CD4-positive, alpha-beta T cell treated with Interferon gamma for 1 hour (primary cell): ENCODE measurements around the gene NTN1.
A peak's percentile ranks its signal among the peaks of the same experiment; 100 is the strongest.

Experiments used
- DNase-seq: peaks from one replicate; pipeline ENCODE4 v3.0.0-alpha.2; 2020

NTN1 gene

GRCh38 chr17:9038380-9038779, 17.1 kb downstream of the NTN1 start:
- DNase-seq: no peak

DNA sequence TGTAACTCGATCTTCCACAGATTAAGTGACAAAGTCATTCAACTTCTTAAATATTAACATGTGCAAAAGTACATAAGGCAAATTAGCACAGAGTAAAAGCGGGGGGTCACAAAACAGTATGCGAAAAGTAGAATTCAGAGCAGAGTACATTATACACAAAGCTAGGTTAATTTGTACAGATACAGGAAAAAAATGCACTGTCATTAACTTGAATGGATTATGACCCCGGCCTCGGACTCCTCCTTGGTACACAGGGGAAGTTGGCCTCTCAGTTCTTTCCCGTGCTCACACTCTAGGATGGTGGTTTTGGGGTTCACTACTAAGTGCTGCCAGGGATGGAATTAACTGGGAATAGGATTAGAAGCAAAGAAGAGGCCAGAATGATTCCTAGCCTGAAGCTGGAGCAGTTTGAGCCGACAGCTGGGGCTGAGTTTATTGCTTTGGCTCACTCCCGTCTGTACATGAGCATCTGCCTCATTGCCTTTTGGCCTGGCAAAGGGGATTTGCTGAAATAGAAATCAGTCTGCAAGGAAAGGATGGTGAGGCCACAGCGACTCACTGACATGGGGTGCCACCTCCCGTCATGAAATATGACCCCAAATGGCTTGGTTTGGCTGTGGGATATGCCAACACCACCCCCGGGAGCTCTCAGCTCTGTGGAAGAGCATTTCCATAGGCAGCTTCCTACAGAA, 23.6 kb downstream of the NTN1 start:
- DNase-seq: no peak

- no peak for DNase-seq
These were observed 29.6 kb downstream of the NTN1 start for GRCh38 chr17:9050801-9051401.

DNA sequence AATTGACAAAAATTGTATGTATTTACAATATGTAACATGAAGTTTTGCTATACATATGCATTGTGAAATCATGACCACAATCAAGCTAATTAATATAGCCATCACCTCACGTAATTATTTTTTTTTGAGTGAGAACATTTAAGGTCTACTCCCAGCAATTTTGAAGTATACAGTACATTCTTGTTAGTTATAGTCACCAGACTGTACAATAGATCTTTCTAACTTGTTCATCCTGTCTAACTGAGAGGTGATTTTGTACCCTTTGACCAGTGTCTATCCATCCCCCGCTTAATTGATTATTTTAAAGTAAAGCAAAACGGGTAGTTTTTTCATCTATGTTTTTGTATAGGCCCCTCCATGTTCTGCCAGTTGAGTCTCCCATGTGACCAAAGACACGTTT, 30.3 kb downstream of the NTN1 start:
- no peak for DNase-seq

DNA sequence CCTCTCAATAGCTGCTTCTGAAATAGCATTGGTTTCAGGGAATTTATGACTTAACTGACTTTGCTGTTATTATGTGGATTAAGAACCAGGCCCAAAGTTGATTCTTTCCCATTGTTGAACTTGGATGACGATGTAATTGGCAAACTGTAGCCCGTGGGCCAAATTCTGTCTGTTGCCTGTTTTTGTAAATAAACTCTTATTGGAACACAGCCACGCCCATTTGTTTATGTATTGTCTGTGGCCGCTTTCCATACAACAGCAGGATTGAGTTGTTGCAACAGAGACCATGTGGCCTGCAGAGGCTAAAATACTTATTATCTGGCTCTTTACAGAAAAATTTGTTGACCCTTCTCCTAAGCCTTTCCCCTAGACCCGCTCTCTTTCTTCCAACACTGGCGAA, 31.6 kb downstream of the NTN1 start:
- DNase-seq: no peak

- DNase-seq: no peak
These were observed 32.1 kb downstream of the NTN1 start for GRCh38 chr17:9053406-9053805.

GRCh38 chr17:9054126-9054975, 33.0 kb downstream of the NTN1 start:
- DNase-seq: no peak

DNA sequence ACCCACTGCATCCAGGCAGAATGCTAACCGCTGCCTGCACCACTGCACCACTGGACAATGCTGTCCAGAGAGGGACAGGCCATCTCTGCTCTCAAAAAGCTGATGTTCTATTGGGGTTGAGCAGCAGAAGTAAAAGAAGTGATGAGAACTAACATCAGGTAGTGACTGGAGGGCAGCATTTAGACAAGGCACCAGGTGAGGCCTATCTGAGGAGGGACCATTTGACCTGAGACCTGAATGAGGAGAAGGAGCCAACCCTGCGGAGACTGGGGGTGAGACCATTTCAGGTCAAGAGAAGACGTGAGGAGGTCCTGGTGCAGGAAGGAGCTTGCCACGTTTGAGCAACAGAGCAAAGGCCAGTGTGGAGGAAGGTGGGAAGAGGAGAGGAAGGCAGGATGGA, 34.0 kb downstream of the NTN1 start:
- DNase-seq: no peak

DNA sequence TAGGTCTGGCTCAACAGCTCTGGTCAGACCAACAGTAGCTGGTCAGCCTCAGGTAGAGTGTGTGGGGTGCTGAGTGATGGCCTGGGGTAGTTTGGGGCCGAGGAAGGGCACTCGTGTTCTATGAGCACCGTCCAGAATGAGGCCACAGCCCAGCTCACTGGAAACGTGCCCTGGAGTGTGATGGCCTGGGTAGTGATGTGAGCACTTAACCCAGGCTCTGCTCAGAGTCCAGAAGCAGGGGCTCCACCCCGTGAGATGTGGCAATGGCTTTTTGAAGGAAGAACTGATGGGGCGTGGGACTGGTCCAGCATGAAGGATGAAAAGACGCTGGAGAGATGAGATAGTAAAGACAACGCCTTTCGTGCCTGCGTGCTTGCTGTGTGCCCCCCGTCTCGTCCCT, 35.3 kb downstream of the NTN1 start:
- no peak for DNase-seq

DNA sequence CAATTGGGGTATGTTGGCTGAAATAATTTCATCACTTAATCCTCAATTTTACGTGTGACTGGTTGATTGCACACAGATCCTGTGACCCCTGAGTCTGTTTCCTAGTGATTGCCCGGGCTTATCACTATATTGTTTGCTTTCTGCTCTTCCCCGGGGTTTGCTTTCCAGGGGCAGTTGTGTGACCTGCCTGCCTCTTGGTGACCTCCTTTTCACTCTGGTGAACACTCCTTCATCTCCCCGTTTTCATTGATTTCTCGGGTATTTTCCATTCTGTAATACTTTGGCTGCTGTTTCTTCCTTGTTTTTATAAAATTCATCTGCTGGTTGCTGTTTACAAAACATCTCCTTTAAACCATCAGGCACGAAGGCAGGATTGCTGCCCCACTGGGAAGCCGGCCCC, 36.0 kb downstream of the NTN1 start:
- no peak for DNase-seq

- DNase-seq: no peak
These were observed 41.1 kb downstream of the NTN1 start for GRCh38 chr17:9062399-9062902.

- DNase-seq: no peak
These were observed 43.1 kb downstream of the NTN1 start for GRCh38 chr17:9064311-9064834.

DNA sequence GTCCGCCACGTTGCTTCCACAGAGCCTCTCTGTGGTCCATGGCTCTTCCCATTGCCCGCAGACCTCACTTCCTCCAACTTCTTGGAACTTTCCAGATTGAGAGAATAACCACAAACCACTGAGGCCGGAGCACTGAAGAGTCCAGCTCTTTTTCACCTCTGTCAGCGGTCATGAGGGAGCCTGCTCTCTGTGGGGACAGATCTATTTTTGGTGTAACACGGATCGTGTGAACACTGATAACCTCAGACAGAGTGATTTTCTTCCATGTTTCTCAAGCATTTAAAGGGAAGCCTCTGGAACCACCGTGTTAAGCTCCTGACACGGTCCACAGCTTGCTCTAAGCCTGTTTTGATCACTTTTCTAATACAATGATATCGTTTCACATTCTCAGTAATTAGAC, 49.7 kb downstream of the NTN1 start:
- no peak for DNase-seq

GRCh38 chr17:9071811-9072498, 50.6 kb downstream of the NTN1 start:
- DNase-seq: no peak

DNA sequence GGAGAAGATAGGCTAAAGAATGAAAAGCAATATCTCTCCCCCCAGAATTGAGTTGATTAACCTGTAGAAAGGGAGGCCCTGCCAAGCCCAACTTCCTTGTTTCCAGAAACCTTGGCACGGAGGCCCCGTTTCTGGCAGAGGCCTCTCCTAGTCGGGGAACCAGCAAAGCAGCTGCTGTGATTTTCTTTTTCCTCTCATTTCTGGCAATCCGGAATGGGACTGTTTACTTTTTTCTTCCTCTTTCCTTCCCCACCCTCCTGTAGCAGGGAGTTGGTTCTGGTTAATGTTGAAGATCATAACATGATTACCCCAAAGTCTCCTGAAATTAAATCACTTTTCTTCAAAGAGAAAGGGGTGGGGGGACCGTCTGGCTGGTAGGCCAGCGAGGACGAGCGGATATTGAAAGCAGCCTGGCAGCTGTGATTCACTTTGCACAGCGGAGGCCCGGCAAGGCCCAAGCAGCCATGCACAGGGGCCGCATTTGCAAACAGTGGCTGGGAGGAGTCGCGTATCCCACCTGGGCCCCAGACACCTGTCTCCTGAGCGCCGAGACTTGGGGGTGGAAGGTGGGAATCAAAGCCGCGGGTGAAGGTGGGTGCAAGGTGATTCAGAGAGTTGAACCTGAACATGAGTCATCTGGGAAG, 51.5 kb downstream of the NTN1 start:
- no peak for DNase-seq

GRCh38 chr17:9074131-9074530, 52.8 kb downstream of the NTN1 start:
- DNase-seq: no peak

GRCh38 chr17:9079461-9080103, 58.3 kb downstream of the NTN1 start:
- peak; percentile 13 for DNase-seq

DNA sequence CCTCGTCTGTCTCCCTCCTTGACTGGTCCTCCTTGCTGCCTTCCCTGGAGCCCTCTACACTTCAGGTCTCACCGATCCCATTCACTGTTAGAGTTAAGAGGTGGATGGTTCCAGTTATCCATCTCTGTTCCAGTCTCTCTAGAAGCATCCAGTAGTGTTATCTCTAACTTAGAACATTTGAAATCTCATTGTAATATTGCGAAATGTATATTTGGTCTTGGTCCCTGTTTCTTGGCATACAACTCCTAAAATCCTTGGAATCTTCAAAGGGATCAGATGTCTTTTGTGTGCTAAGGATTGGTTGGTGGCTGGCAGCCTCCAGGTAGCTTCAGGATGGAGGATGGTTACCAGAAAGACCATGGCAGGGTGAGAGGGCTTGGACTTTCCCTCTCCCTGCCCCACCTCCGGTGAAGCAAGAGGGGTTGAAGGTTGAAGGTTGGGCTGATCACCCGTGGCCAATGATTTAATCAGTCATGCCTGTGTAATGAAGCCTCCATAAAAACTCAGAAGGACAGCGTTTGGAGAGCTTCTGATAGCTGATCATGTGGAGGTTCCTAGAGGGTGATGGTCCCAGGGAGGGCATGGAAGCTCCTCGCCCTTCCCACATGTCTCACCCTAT, 59.1 kb downstream of the NTN1 start:
- no peak for DNase-seq

DNA sequence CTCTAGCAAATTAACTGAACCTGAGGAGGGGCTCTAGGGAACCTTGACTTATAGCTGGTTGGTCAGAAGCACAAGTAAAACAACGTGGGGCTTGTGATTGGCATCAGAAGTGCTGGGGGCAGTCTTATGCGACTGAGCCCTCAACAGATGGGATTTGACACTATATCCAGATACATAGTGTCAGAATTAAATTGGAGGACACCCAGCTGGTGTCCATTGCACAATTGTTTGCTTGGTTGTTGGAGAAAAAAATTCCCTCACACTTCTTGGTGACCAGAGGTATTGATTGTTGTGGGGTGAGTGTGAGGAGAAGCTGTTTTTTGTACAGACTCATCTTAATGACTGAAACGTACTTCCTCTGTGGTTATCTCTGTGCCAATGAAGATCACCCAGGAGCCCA, 59.7 kb downstream of the NTN1 start:
- DNase-seq: no peak

DNA sequence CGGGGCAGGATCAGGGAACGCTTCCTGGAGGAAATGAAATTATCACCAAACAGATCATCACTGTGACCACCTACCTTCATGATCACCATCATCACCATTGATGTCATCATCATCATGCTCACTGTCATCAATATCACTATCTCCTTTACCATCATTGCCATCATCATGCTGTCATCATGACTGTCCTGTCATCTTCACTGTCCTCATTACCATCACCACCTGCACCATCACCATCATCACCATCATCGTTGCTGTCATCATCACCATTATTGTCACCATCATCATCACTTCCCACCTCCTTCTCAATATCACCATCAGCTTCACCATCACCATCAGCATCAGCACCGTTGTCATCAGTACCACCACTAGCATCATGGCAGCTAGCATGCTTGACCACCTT, 65.3 kb downstream of the NTN1 start:
- DNase-seq: no peak

- no peak for DNase-seq
These were observed 66.6 kb downstream of the NTN1 start for GRCh38 chr17:9087921-9088320.
